Measurements from ENCODE around the gene CCL13.

GRCh38 chr17:34369571-34369970, 13.3 kb downstream of the CCL13 start:
- no peak for TF ChIP-seq POLR2A (IDR thresholded peaks at IDR 0.05)
- TF ChIP-seq, protein P1, sequence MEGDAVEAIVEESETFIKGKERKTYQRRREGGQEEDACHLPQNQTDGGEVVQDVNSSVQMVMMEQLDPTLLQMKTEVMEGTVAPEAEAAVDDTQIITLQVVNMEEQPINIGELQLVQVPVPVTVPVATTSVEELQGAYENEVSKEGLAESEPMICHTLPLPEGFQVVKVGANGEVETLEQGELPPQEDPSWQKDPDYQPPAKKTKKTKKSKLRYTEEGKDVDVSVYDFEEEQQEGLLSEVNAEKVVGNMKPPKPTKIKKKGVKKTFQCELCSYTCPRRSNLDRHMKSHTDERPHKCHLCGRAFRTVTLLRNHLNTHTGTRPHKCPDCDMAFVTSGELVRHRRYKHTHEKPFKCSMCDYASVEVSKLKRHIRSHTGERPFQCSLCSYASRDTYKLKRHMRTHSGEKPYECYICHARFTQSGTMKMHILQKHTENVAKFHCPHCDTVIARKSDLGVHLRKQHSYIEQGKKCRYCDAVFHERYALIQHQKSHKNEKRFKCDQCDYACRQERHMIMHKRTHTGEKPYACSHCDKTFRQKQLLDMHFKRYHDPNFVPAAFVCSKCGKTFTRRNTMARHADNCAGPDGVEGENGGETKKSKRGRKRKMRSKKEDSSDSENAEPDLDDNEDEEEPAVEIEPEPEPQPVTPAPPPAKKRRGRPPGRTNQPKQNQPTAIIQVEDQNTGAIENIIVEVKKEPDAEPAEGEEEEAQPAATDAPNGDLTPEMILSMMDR (IDR thresholded peaks at IDR 0.05 in 4 of 5, conservative IDR thresholded peaks at IDR 0.05 in 1 of 5), result no peak
